Liver (tissue), 9 donors: Measurements from ENCODE around the gene CA10. TPM values are rescaled to one million over a fixed set of nuclear protein-coding genes. Genes with fewer than 3 reads are reported as not detected.

Source experiments
- DNase-seq: peaks from one replicate; pipeline ENCODE4 v3.0.0-alpha.2; 2017; ENCODE audit warnings: low spot score
- H3K27ac ChIP-seq, 2 donors: one replicate each; pipeline ENCODE4 v1.7.0; 2013; ENCODE audit warnings: inconsistent platforms in 2 of 2, low read length in 2 of 2, control low read depth in 1 of 2, low read depth in 1 of 2, mild to moderate bottlenecking in 1 of 2
- H3K27me3 ChIP-seq, 4 donors: one replicate each; pipeline versions ENCODE4 v1.6.1 to v1.7.0; 2013; ENCODE audit warnings: low read length in 3 of 4, inconsistent platforms in 1 of 4, mild to moderate bottlenecking in 1 of 4, moderate library complexity in 1 of 4; ENCODE audit not compliant: control insufficient read depth in 4 of 4, insufficient read depth in 4 of 4
- H3K36me3 ChIP-seq, 4 donors: one replicate each; pipeline versions ENCODE4 v1.6.1 to v1.7.0; 2013; ENCODE audit warnings: low read length in 3 of 4, mild to moderate bottlenecking in 3 of 4, low read depth in 1 of 4, moderate library complexity in 1 of 4; ENCODE audit not compliant: control insufficient read depth in 4 of 4, insufficient read depth in 3 of 4
- H3K4me1 ChIP-seq, 4 donors: one replicate each; pipeline versions ENCODE4 v1.6.1 to v1.7.0; 2013; ENCODE audit warnings: low read length in 3 of 4, mild to moderate bottlenecking in 3 of 4, moderate library complexity in 1 of 4; ENCODE audit not compliant: control insufficient read depth in 4 of 4, insufficient read depth in 4 of 4
- H3K4me3 ChIP-seq, 3 donors: one replicate each; pipeline versions ENCODE4 v1.6.1 to v1.7.0; 2013; ENCODE audit warnings: low read length in 3 of 3, control low read depth in 1 of 3, low read depth in 1 of 3, mild to moderate bottlenecking in 1 of 3
- H3K9ac ChIP-seq, 2 donors: one replicate each; pipeline ENCODE4 v1.7.0; 2013; ENCODE audit warnings: low read length in 2 of 2, mild to moderate bottlenecking in 2 of 2, moderate library complexity in 2 of 2, control low read depth in 1 of 2, low read depth in 1 of 2
- H3K9me3 ChIP-seq, 4 donors: one replicate each; pipeline versions ENCODE4 v1.6.1 to v1.7.0; 2013; ENCODE audit warnings: low read length in 3 of 4; ENCODE audit not compliant: control insufficient read depth in 4 of 4
- ATF3 ChIP-seq: IDR thresholded peaks from 2 replicates; pipeline ENCODE4 v1.6.1; 2016; ENCODE audit warnings: antibody characterized with exemption
- CTCF ChIP-seq: fragments of 150-350 bp; IDR thresholded peaks from 2 replicates; pipeline ENCODE4 v1.5.1; 2017; ENCODE audit warnings: improper control_type of control experiment, low read depth, low read length; ENCODE audit not compliant: missing input control
- EGR1 ChIP-seq, 2 donors: IDR thresholded peaks; 2 replicates each; pipeline ENCODE4 v1.6.1; 2016 to 2018; ENCODE audit warnings: antibody characterized with exemption in 2 of 2, low read depth in 2 of 2
- FOXA1 ChIP-seq: IDR thresholded peaks from 2 replicates; pipeline ENCODE4 v1.6.1; 2016; ENCODE audit warnings: antibody characterized with exemption
- FOXA2 ChIP-seq: IDR thresholded peaks from 2 replicates; pipeline ENCODE4 v1.6.1; 2016; ENCODE audit warnings: antibody characterized with exemption
- GABPA ChIP-seq, 2 donors: IDR thresholded peaks in 1 of 2; conservative IDR thresholded peaks in 1 of 2; 2 replicates each; pipeline ENCODE4 v1.6.1; 2016; ENCODE audit warnings: antibody characterized with exemption in 2 of 2, mild to moderate bottlenecking in 1 of 2, moderate library complexity in 1 of 2
- HNF4A ChIP-seq, 2 donors: conservative IDR thresholded peaks; 2 replicates each; pipeline ENCODE4 v1.6.1; 2016; ENCODE audit warnings: antibody characterized with exemption in 2 of 2, mild to moderate bottlenecking in 2 of 2
- HNF4G ChIP-seq: IDR thresholded peaks from 2 replicates; pipeline ENCODE4 v1.6.1; 2016; ENCODE audit warnings: antibody characterized with exemption
- JUND ChIP-seq, 2 donors: IDR thresholded peaks; 2 replicates each; pipeline ENCODE4 v1.6.1; 2016; ENCODE audit warnings: antibody characterized with exemption in 2 of 2
- MAX ChIP-seq: IDR thresholded peaks from 2 replicates; pipeline ENCODE4 v1.6.1; 2016; ENCODE audit warnings: antibody characterized with exemption
- NR2F2 ChIP-seq: IDR thresholded peaks from 2 replicates; pipeline ENCODE4 v1.6.1; 2016; ENCODE audit warnings: antibody characterized with exemption
- RAD21 ChIP-seq, 2 donors: IDR thresholded peaks; 2 replicates each; pipeline ENCODE4 v1.6.1; 2016; ENCODE audit warnings: antibody characterized with exemption in 2 of 2, mild to moderate bottlenecking in 2 of 2
- REST ChIP-seq: IDR thresholded peaks from 2 replicates; pipeline ENCODE4 v1.6.1; 2016; ENCODE audit warnings: antibody characterized with exemption, mild to moderate bottlenecking
- RXRA ChIP-seq, 2 donors: IDR thresholded peaks; 2 replicates each; pipeline ENCODE4 v1.6.1; 2017 to 2018; ENCODE audit warnings: antibody characterized with exemption in 2 of 2, mild to moderate bottlenecking in 1 of 2
- SP1 ChIP-seq: IDR thresholded peaks from 2 replicates; pipeline ENCODE4 v1.6.1; 2018; ENCODE audit warnings: antibody characterized with exemption, mild to moderate bottlenecking
- TAF1 ChIP-seq: conservative IDR thresholded peaks from 2 replicates; pipeline ENCODE4 v1.6.1; 2016; ENCODE audit warnings: antibody characterized with exemption, mild to moderate bottlenecking
- YY1 ChIP-seq: IDR thresholded peaks from 2 replicates; pipeline ENCODE4 v1.6.1; 2016; ENCODE audit warnings: antibody characterized with exemption, mild to moderate bottlenecking
- ZBTB33 ChIP-seq: IDR thresholded peaks from 2 replicates; pipeline ENCODE4 v1.6.1; 2016; ENCODE audit warnings: antibody characterized with exemption
- WGBS: extraction: QIAGEN DNeasy Blood & Tissue Kit; methylation state at CpG from one replicate; pipeline ENCODE4 v1.1.7; 2013; 5-methylcytosine and 5-hydroxymethylcytosine counted together
- polyA plus RNA-seq, 2 donors: library from polyadenylated mRNA; stranded (reverse) in 1 of 2; unstranded in 1 of 2; fragments of 200-250 nt in 1 of 2; fragments of >200 nt in 1 of 2; fragmentation: Nextera tagmentation in 1 of 2; extraction: Ambion mirVana in 1 of 2; gene quantifications; one replicate each; pipeline versions ENCODE4 v1.2.1 to v1.2.3, GENCODE V29; 2013 to 2015
- total RNA-seq, 2 donors: library from RNA; depleted of rRNA; stranded (reverse); fragments of >200 nt; gene quantifications; one replicate each; pipeline ENCODE4 v1.2.3, GENCODE V29; 2014
- donor health status: healthy.
- donor health status: healthy.
- donor health status: healthy.
- donor health status: healthy.
- donor health status: healthy.

The CA10 gene
- total and polyA plus RNA-seq, 4 donors = 0.05 TPM; not detected in 3

- TF ChIP-seq CTCF (no peak), MAX (no peak), ZBTB33 (no peak), SP1 (no peak), TAF1 (no peak), RXRA (IDR thresholded peaks at IDR 0.05) (no peak), GABPA (IDR thresholded peaks at IDR 0.05 in 1 of 2, conservative IDR thresholded peaks at IDR 0.05 in 1 of 2) (no peak), HNF4A (conservative IDR thresholded peaks at IDR 0.05) (no peak), JUND (IDR thresholded peaks at IDR 0.05) (no peak), FOXA1 (no peak), RAD21 (IDR thresholded peaks at IDR 0.05) (no peak), FOXA2 (no peak), NR2F2 (no peak), REST (no peak), YY1 (no peak), ATF3 (no peak), EGR1 (IDR thresholded peaks at IDR 0.05; ENCODE audit: low read depth in 2 of 2) (no peak), HNF4G (no peak)
- Histone ChIP-seq H3K36me3 (no peaks in the 10 kb centered on the region), H3K4me1 (no peaks in the 10 kb centered on the region), H3K9ac (no peak overlapping the region), H3K27me3 (no peaks in the 10 kb centered on the region), H3K4me3 (no peak overlapping the region), H3K9me3 (no peaks in the 10 kb centered on the region), H3K27ac (no peak overlapping the region)
- WGBS = 49% methylated on average over 1 of the region's 1 CpG
- no peak for DNase-seq
Observed at GRCh38 chr17:51817955-51818354, 340.6 kb downstream of the CA10 start.

GRCh38 chr17:51817117-51817516 lies 341.4 kb downstream of the CA10 start:
- no peaks in the 10 kb centered on the region for H3K4me1 ChIP-seq
- H3K36me3 ChIP-seq = no peaks in the 10 kb centered on the region
- no peaks in the 10 kb centered on the region for H3K9me3 ChIP-seq
- H3K9ac ChIP-seq = no peak overlapping the region
- no peak for TF ChIP-seq ATF3
- no peak for TF ChIP-seq MAX
- TF ChIP-seq FOXA1 = no peak
- TF ChIP-seq REST = no peak
- no peak for TF ChIP-seq TAF1
- no peak for TF ChIP-seq GABPA (IDR thresholded peaks at IDR 0.05 in 1 of 2, conservative IDR thresholded peaks at IDR 0.05 in 1 of 2)
- TF ChIP-seq RAD21 (IDR thresholded peaks at IDR 0.05) = no peak
- TF ChIP-seq RXRA (IDR thresholded peaks at IDR 0.05) = no peak
- TF ChIP-seq JUND (IDR thresholded peaks at IDR 0.05) = no peak
- no peak for TF ChIP-seq FOXA2
- no peak for TF ChIP-seq EGR1 (IDR thresholded peaks at IDR 0.05; ENCODE audit: low read depth in 2 of 2)
- H3K4me3 ChIP-seq = no peak overlapping the region
- H3K27ac ChIP-seq = no peak overlapping the region
- H3K27me3 ChIP-seq = no peaks in the 10 kb centered on the region
- DNase-seq = no peak
